RWPE1 (cell line): ENCODE results near the gene C19orf73.
A peak's percentile ranks its signal among the peaks of the same experiment; 100 is the strongest.

ENCODE experiments used
- CTCF ChIA-PET: fragments of 350-600 bp; sonication (Branson Sonifier 250); formaldehyde crosslinking; extraction: SDS; loops from one replicate; lab custom pipeline; 2021; lab: Yijun Ruan, JAX
- POLR2A ChIA-PET: fragments of 400-600 bp; formaldehyde crosslinking; extraction: SDS; loops from one replicate; lab custom pipeline; 2020; ENCODE audit warnings: antibody characterized with exemption; ENCODE audit not compliant: low non-redundant PET; lab: Yijun Ruan, JAX
- DNase-seq: peaks from one replicate; pipeline ENCODE4 v3.0.0; 2012; ENCODE audit warnings: low spot score
- H3K27ac ChIP-seq: fragments of 450-650 bp; 2 replicates; pipeline ENCODE4 v1.5.1; 2017
- TF ChIP-seq, protein P1 (sequence below): fragments of 450-650 bp; conservative IDR thresholded peaks from 2 replicates; pipeline ENCODE4 v1.5.1; 2017; ENCODE audit warnings: low read depth, mild to moderate bottlenecking

Gene C19orf73

DNA sequence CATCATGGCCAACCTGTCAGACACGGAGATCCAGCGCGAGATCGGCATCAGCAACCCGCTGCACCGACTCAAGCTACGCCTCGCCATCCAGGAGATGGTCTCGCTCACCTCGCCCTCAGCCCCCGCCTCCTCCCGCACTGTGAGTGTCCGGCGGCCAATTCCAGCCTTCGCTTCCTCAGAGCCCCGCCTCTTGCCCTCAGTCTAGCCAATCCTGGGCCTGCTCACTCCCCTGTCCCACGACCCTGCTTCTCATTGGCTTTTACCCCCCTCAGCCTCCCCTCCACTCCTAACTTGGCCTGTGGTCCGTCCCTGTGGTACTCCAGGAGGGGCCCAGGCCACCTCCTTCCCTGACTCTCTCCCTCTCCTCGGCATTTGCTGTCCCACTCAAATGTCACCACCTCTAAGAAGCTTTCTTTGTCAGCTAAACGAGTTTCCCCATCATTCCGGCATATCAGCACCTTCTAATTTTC, 24.0 kb upstream of the C19orf73 start:
- peak overlapping the region; percentile 21 for H3K27ac ChIP-seq
- CTCF ChIA-PET = interaction anchor here (0.6 kb wide), 1 partner anchor 112 kb away, joined by 5 read pairs; no protein-coding TSS in a partner anchor
- POLR2A ChIA-PET = no interaction called here
- TF ChIP-seq, protein P1, sequence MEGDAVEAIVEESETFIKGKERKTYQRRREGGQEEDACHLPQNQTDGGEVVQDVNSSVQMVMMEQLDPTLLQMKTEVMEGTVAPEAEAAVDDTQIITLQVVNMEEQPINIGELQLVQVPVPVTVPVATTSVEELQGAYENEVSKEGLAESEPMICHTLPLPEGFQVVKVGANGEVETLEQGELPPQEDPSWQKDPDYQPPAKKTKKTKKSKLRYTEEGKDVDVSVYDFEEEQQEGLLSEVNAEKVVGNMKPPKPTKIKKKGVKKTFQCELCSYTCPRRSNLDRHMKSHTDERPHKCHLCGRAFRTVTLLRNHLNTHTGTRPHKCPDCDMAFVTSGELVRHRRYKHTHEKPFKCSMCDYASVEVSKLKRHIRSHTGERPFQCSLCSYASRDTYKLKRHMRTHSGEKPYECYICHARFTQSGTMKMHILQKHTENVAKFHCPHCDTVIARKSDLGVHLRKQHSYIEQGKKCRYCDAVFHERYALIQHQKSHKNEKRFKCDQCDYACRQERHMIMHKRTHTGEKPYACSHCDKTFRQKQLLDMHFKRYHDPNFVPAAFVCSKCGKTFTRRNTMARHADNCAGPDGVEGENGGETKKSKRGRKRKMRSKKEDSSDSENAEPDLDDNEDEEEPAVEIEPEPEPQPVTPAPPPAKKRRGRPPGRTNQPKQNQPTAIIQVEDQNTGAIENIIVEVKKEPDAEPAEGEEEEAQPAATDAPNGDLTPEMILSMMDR = no peak
- DNase-seq = peak; percentile 95

- CTCF ChIA-PET = interaction anchor here (0.9 kb wide), 1 partner anchor 58 kb away, joined by 3 read pairs; no protein-coding TSS in a partner anchor
- no peak for DNase-seq
- POLR2A ChIA-PET = interaction anchor here (0.6 kb wide), 1 partner anchor 9 kb away, joined by 3 read pairs; no protein-coding TSS in a partner anchor
- H3K27ac ChIP-seq = no peak overlapping the region
- TF ChIP-seq, protein P1 = no peak
Observed at GRCh38 chr19:49141352-49141751, 22.4 kb upstream of the C19orf73 start.

GRCh38 chr19:49140951-49141350, 22.0 kb upstream of the C19orf73 start:
- CTCF ChIA-PET = no interaction called here
- POLR2A ChIA-PET = interaction anchor here (0.7 kb wide), 1 partner anchor 1408 kb away, joined by 6 read pairs; no protein-coding TSS in a partner anchor
- H3K27ac ChIP-seq = no peak overlapping the region
- TF ChIP-seq, protein P1 = no peak
- no peak for DNase-seq

- peak overlapping the region; percentile 40; the same call in 1 of the 2 replicates for H3K27ac ChIP-seq
- TF ChIP-seq, protein P1 = no peak
- POLR2A ChIA-PET = no interaction called here
- CTCF ChIA-PET = no interaction called here
- DNase-seq = no peak
Observed at GRCh38 chr19:49136771-49137171, 17.8 kb upstream of the C19orf73 start.

DNA sequence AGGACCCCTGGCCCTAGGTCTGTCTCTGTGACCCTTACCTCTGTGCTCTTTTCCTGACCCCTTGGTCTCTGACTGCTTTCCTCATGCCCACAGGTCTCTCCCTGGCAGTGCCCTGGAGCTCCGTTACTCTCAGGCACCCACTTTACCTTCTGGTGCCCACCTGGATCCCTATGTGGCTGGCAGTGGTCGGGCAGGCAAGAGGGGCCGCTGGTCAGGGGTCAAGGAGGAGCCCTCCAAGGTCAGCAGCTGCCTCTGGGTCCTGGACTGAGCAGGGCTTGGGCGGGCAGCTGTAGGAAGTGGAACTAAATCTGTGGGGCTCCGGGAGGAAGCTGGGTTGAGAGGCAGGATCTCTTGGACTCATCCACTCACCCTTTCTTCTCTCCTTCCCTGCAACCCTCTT, 16.7 kb upstream of the C19orf73 start:
- TF ChIP-seq, protein P1 = no peak
- POLR2A ChIA-PET = no interaction called here
- H3K27ac ChIP-seq = peak overlapping the region; percentile 40
- no peak for DNase-seq
- CTCF ChIA-PET = interaction anchor here (0.6 to 1.2 kb wide), 2 partner anchors 10 to 36 kb away, joined by 3 read pairs; no protein-coding TSS in a partner anchor

- H3K27ac ChIP-seq = peak overlapping the region; percentile 61
- DNase-seq = peak; percentile 64
- ChIA-PET CTCF (interaction anchor here (1.1 kb wide), 1 partner anchor 10 kb away, joined by 3 read pairs; no protein-coding TSS in a partner anchor), POLR2A (no interaction called here)
- TF ChIP-seq, protein P1 = no peak
Observed at GRCh38 chr19:49133621-49134454, 14.9 kb upstream of the C19orf73 start.
